Endothelial cell of umbilical vein (primary cell): ENCODE results near the gene E2F2. TPM values are rescaled to one million over a fixed set of nuclear protein-coding genes. Genes with fewer than 3 reads are reported as not detected.

Source experiments
- BruUV-seq: library from RNA; stranded (reverse); fragments of 400-500 nt; replicated peaks from 2 replicates; lab custom pipeline; 2021; lab: Mats Ljungman, UMichigan
- CTCF ChIA-PET: fragments of 300-600, 350-600 bp; sonication (Branson Sonifier 250); formaldehyde crosslinking; loops from one replicate; lab custom pipeline; 2021; ENCODE audit warnings: antibody characterized with exemption, inconsistent platforms; lab: Charles Lee
- POLR2A ChIA-PET: fragments of 300-600, 350-600 bp; sonication (Branson Sonifier 250); formaldehyde crosslinking; loops from one replicate; lab custom pipeline; 2021; ENCODE audit warnings: antibody characterized with exemption, inconsistent platforms; lab: Charles Lee
- DNase-seq: peaks from one replicate; pipeline ENCODE4 v3.0.0-alpha.2; 2011; ENCODE audit warnings: low read depth, low spot score
- FAIRE-seq: peaks from 2 replicates; lab custom pipeline; 2011; peaks lifted over from hg19 to GRCh38; lab: Jason Lieb, UNC
- H2AFZ ChIP-seq: 2 replicates; pipeline ENCODE4 v1.6.0; 2012; ENCODE audit warnings: low read depth, low read length, control low read depth, inconsistent platforms
- H3K27ac ChIP-seq: 2 replicates; pipeline ENCODE4 v1.5.1; 2011; ENCODE audit warnings: low read depth, mild to moderate bottlenecking, control low read depth, low read length, moderate library complexity; ENCODE audit not compliant: insufficient read depth
- H3K27me3 ChIP-seq, 2 experiments: 2 replicates each; pipeline versions ENCODE4 v1.6.0 to v1.6.1; 2011; ENCODE audit warnings: low read length in 2 of 2, mixed read lengths in 1 of 2; ENCODE audit not compliant: control insufficient read depth in 2 of 2, insufficient read depth in 2 of 2
- H3K36me3 ChIP-seq, 2 experiments: 2 replicates in 1 of 2; 3 replicates in 1 of 2; pipeline ENCODE4 v1.5.1; 2011; ENCODE audit warnings: low read length in 2 of 2, mild to moderate bottlenecking in 1 of 2, moderate library complexity in 1 of 2; ENCODE audit not compliant: control insufficient read depth in 2 of 2, insufficient read depth in 2 of 2; ENCODE audit errors: extremely low read depth in 1 of 2
- H3K4me1 ChIP-seq: 3 replicates; pipeline ENCODE4 v1.5.1; 2011; ENCODE audit warnings: mild to moderate bottlenecking, low read length; ENCODE audit not compliant: control insufficient read depth, insufficient read depth; ENCODE audit errors: extremely low read depth
- H3K4me2 ChIP-seq: 2 replicates; pipeline ENCODE4 v1.6.1; 2011; ENCODE audit warnings: low read length, control low read depth, mixed read lengths; ENCODE audit not compliant: insufficient read depth
- H3K4me3 ChIP-seq, 3 experiments: fragments of 200-600 bp in 1 of 3; sonication (generic), shearing (Covaris generic) in 1 of 3; replicated peaks in 1 of 3; 2 replicates each; pipeline ENCODE4 v1.5.1; 2011 to 2016; ENCODE audit warnings: control low read depth in 3 of 3, low read length in 3 of 3, mild to moderate bottlenecking in 2 of 3, inconsistent platforms in 1 of 3, low read depth in 1 of 3, moderate library complexity in 1 of 3; ENCODE audit not compliant: insufficient read depth in 1 of 3
- H3K79me2 ChIP-seq: 2 replicates; pipeline ENCODE4 v1.6.0; 2012; ENCODE audit warnings: low read length, inconsistent platforms; ENCODE audit not compliant: control insufficient read depth, insufficient read depth
- H3K9ac ChIP-seq: replicated peaks from 2 replicates; pipeline ENCODE3; 2011; ENCODE audit warnings: low read length, control low read depth; ENCODE audit not compliant: insufficient read depth; ENCODE audit errors: extremely low read depth
- H3K9me1 ChIP-seq: replicated peaks from 3 replicates; pipeline ENCODE4 v1.6.0; 2011; ENCODE audit warnings: mild to moderate bottlenecking, low read length; ENCODE audit not compliant: control insufficient read depth, insufficient read depth; ENCODE audit errors: extremely low read depth
- H3K9me3 ChIP-seq: replicated peaks from 2 replicates; pipeline ENCODE4 v1.5.1; 2012; ENCODE audit warnings: low read length, inconsistent platforms; ENCODE audit not compliant: control insufficient read depth, insufficient read depth
- H4K20me1 ChIP-seq: replicated peaks from 2 replicates; pipeline ENCODE3; 2011; ENCODE audit warnings: mild to moderate bottlenecking, low read length; ENCODE audit not compliant: control insufficient read depth, insufficient read depth; ENCODE audit errors: extremely low read depth
- EZH2 ChIP-seq: IDR thresholded peaks from 2 replicates; pipeline ENCODE4 v1.6.1; 2012; ENCODE audit warnings: borderline replicate concordance, low read depth, mild to moderate bottlenecking, moderate library complexity, low read length, inconsistent platforms; ENCODE audit not compliant: severe bottlenecking
- FOS ChIP-seq: IDR thresholded peaks from 2 replicates; pipeline ENCODE4 v1.6.1; 2011; ENCODE audit warnings: mild to moderate bottlenecking, low read length, moderate library complexity, borderline replicate concordance; ENCODE audit not compliant: insufficient read depth
- GATA2 ChIP-seq: IDR thresholded peaks from 2 replicates; pipeline ENCODE4 v1.7.0; 2011; ENCODE audit warnings: low read depth, mild to moderate bottlenecking, moderate library complexity, mixed read lengths, low read length; ENCODE audit not compliant: insufficient read length, insufficient read depth
- JUN ChIP-seq: IDR thresholded peaks from 2 replicates; pipeline ENCODE4 v1.6.1; 2011; ENCODE audit warnings: borderline replicate concordance, low read depth; ENCODE audit not compliant: insufficient read length, insufficient read depth
- MYC ChIP-seq: IDR thresholded peaks from one replicate; pipeline ENCODE4 v1.6.1; 2011; ENCODE audit warnings: mild to moderate bottlenecking, low read depth, low read length
- POLR2A ChIP-seq: IDR thresholded peaks from 2 replicates; pipeline ENCODE4 v1.6.1; 2012; ENCODE audit warnings: low read depth, mild to moderate bottlenecking, control low read depth, low read length
- POLR2AphosphoS5 ChIP-seq: IDR thresholded peaks from 2 replicates; pipeline ENCODE4 v1.6.1; 2012; ENCODE audit warnings: low read depth, mild to moderate bottlenecking, control low read depth, low read length, moderate library complexity; ENCODE audit not compliant: insufficient read depth
- dilution Hi-C: fragments of 300-500 bp; cut with MboI; formaldehyde crosslinking; loops from one replicate; pipeline ENCODE4 v1.15.0; 2019; ENCODE audit warnings: low sequenced_read_pairs; ENCODE audit not compliant: extremely low pct_ligation_motif_present
- intact Hi-C: fragments of 100-400 bp; cut with micrococcal nuclease; formaldehyde crosslinking; loops from one replicate; pipeline ENCODE4 v1.10.0; 2022
- polyA plus RNA-seq, 4 experiments: library from polyadenylated mRNA; depleted of rRNA in 3 of 4; stranded (reverse) in 3 of 4; unstranded in 1 of 4; fragments of >200 nt; gene quantifications; 2 replicates each; pipeline versions ENCODE4 v1.2.1 to v1.2.3, GENCODE V29; 2011 to 2012; ENCODE audit warnings: missing spikeins in 1 of 4
- total RNA-seq: library from RNA; stranded (reverse); gene quantifications from 2 replicates; pipeline ENCODE4 v1.2.3, GENCODE V29; 2021
- TF ChIP-seq, protein P1 (sequence below), 2 donors: IDR thresholded peaks; 1 replicate in 1 of 2; 2 replicates in 1 of 2; pipeline ENCODE4 v1.5.1; 2011; ENCODE audit warnings: low read length in 2 of 2, mild to moderate bottlenecking in 2 of 2, moderate library complexity in 2 of 2, control low read depth in 1 of 2, inconsistent platforms in 1 of 2, low read depth in 1 of 2; ENCODE audit not compliant: insufficient read depth in 1 of 2; ENCODE audit errors: extremely low read depth in 1 of 2
- TF ChIP-seq, protein P2 (sequence below): IDR thresholded peaks from 2 replicates; pipeline ENCODE4 v1.6.1; 2011; ENCODE audit not compliant: insufficient read depth, insufficient read length

The E2F2 gene
- total and polyA plus RNA-seq, 2 donors (not counting 3 experiments of a cell fraction or from before 2014, with no cell fraction given) = 1.1 to 5.6 TPM

GRCh38 chr1:23556635-23557470 is 25.8 kb upstream of the E2F2 start:
- H3K4me1 ChIP-seq = peaks cover 61% of the 10 kb centered on the region
- no peaks in the 10 kb centered on the region for H3K9me3 ChIP-seq
- ChIA-PET POLR2A (interaction anchor here (1.2 to 1.5 kb wide), 2 partner anchors 7 to 81 kb away, joined by 4 read pairs; no protein-coding TSS in a partner anchor), CTCF (interaction anchor here (1.1 to 24.8 kb wide), 6 partner anchors 8 to 77 kb away, joined by 3 to 1069 read pairs (median 7); partner anchors contain the start of gene ASAP3)
- no peaks in the 10 kb centered on the region for H4K20me1 ChIP-seq
- TF ChIP-seq GATA2 (peak; percentile 62), JUN (peak; percentile 64), POLR2AphosphoS5 (peak; percentile 57), FOS (no peak), MYC (no peak), EZH2 (no peak), POLR2A (peak; percentile 79)
- TF ChIP-seq, protein P1, sequence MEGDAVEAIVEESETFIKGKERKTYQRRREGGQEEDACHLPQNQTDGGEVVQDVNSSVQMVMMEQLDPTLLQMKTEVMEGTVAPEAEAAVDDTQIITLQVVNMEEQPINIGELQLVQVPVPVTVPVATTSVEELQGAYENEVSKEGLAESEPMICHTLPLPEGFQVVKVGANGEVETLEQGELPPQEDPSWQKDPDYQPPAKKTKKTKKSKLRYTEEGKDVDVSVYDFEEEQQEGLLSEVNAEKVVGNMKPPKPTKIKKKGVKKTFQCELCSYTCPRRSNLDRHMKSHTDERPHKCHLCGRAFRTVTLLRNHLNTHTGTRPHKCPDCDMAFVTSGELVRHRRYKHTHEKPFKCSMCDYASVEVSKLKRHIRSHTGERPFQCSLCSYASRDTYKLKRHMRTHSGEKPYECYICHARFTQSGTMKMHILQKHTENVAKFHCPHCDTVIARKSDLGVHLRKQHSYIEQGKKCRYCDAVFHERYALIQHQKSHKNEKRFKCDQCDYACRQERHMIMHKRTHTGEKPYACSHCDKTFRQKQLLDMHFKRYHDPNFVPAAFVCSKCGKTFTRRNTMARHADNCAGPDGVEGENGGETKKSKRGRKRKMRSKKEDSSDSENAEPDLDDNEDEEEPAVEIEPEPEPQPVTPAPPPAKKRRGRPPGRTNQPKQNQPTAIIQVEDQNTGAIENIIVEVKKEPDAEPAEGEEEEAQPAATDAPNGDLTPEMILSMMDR (IDR thresholded peaks at IDR 0.05; ENCODE audit: extremely low read depth in 1 of 2, insufficient read depth in 1 of 2, low read depth in 1 of 2, low read length in 2 of 2) = no peak
- TF ChIP-seq, protein P2, sequence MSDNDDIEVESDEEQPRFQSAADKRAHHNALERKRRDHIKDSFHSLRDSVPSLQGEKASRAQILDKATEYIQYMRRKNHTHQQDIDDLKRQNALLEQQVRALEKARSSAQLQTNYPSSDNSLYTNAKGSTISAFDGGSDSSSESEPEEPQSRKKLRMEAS = no peak
- H3K36me3 ChIP-seq = peaks cover 2 to 3% of the 10 kb centered on the region in 2 experiments
- DNase-seq (peak; percentile 82), FAIRE-seq (no peak)
- peak overlapping the region; percentile 90 for H3K4me2 ChIP-seq
- dilution Hi-C loops = no loop called here
- H2AFZ ChIP-seq = no peak overlapping the region
- peaks cover 28% of the 10 kb centered on the region for H3K79me2 ChIP-seq
- no peaks in the 10 kb centered on the region for H3K27me3 ChIP-seq
- BruUV-seq = no TSS peak
- H3K27ac ChIP-seq = peak overlapping the region; percentile 99
- peak overlapping the region; percentile 99 for H3K9ac ChIP-seq
- peak overlapping the region; percentile 69 to 94 (median 89) for H3K4me3 ChIP-seq
- intact Hi-C loops = loop anchor here (5.0 kb wide), 2 partner anchors 185 to 245 kb away; partner anchors contain the start of genes ELOA and GALE
- H3K9me1 ChIP-seq = no peaks in the 10 kb centered on the region
